ENCODE results near the gene ACRBP.

DNA sequence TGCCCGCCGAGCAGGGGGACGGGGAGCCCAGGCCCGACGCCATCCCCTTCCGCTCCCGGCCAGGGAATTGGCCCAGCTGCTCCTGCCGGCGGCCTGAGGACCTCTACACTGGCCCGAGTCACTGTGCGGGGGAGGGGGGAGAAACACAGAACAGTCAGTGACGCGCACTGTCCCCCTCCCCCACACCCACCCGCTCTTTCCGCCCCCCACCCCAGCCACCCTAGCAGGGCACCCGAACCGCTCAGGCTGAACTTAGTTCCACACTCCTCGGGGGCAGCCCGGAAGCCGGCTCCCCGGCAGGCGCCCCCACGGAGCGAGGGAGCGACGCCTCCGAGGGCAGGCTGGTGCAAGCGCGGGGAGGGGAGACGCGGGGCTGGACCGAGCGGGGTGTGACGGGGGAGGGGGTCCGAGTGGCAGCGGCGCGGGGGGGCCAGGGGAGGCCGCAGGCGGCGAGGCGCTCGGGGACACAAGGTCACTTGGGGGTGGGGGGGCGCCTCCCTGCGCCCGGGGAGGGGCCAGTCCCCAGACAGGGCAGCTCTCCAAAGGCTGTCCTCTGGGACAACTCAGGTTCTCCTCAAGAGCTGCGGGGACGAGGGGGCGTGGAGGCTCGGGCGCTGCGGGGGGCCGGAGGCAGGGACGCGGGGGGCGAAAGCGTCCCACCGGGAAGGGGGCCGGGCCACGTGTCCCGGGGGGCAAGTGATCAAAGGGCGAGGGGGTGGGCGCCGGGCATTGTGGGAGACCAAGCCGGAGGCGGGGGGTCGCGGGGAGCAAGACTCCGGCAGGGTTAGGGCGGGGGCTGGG lies 40.7 kb downstream of the ACRBP start:
- TF ChIP-seq, protein P1, sequence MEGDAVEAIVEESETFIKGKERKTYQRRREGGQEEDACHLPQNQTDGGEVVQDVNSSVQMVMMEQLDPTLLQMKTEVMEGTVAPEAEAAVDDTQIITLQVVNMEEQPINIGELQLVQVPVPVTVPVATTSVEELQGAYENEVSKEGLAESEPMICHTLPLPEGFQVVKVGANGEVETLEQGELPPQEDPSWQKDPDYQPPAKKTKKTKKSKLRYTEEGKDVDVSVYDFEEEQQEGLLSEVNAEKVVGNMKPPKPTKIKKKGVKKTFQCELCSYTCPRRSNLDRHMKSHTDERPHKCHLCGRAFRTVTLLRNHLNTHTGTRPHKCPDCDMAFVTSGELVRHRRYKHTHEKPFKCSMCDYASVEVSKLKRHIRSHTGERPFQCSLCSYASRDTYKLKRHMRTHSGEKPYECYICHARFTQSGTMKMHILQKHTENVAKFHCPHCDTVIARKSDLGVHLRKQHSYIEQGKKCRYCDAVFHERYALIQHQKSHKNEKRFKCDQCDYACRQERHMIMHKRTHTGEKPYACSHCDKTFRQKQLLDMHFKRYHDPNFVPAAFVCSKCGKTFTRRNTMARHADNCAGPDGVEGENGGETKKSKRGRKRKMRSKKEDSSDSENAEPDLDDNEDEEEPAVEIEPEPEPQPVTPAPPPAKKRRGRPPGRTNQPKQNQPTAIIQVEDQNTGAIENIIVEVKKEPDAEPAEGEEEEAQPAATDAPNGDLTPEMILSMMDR (IDR thresholded peaks at IDR 0.05 in 4 of 5, conservative IDR thresholded peaks at IDR 0.05 in 1 of 5), result no peak
- peak in 1 of 2 donors; percentile 13 for TF ChIP-seq POLR2A (IDR thresholded peaks at IDR 0.05)
